Mesodermal cell (in vitro differentiated cells): Measurements from ENCODE around the gene E2F7.

Experiments used
- H3K27ac ChIP-seq: 2 replicates; pipeline ENCODE4 v1.7.0; 2013; ENCODE audit warnings: mild to moderate bottlenecking, low read depth, low read length, moderate library complexity; ENCODE audit not compliant: severe bottlenecking
- H3K36me3 ChIP-seq: 2 replicates; pipeline ENCODE4 v1.7.1; 2013; ENCODE audit warnings: mild to moderate bottlenecking, low read length, moderate library complexity; ENCODE audit not compliant: control insufficient read depth, insufficient read depth
- H3K4me1 ChIP-seq: one replicate; pipeline ENCODE4 v1.7.1; 2013; ENCODE audit warnings: mild to moderate bottlenecking, low read length; ENCODE audit not compliant: insufficient read depth, control insufficient read depth, poor library complexity, severe bottlenecking
- H3K4me3 ChIP-seq: 2 replicates; pipeline ENCODE4 v1.7.0; 2013; ENCODE audit warnings: low read length, control low read depth, mild to moderate bottlenecking; ENCODE audit not compliant: insufficient read depth, poor library complexity, severe bottlenecking; ENCODE audit errors: extremely low read depth
- H3K9me3 ChIP-seq: 2 replicates; pipeline ENCODE4 v1.7.1; 2013; ENCODE audit warnings: mild to moderate bottlenecking, low read length, moderate library complexity; ENCODE audit not compliant: control insufficient read depth
- WGBS, 2 experiments: methylation state at CpG; one replicate each; pipeline ENCODE4 v1.1.5; 2013; ENCODE audit warnings: missing lambda C conversion rate in 2 of 2; ENCODE audit not compliant: insufficient coverage in 2 of 2; 5-methylcytosine and 5-hydroxymethylcytosine counted together

E2F7 gene

DNA sequence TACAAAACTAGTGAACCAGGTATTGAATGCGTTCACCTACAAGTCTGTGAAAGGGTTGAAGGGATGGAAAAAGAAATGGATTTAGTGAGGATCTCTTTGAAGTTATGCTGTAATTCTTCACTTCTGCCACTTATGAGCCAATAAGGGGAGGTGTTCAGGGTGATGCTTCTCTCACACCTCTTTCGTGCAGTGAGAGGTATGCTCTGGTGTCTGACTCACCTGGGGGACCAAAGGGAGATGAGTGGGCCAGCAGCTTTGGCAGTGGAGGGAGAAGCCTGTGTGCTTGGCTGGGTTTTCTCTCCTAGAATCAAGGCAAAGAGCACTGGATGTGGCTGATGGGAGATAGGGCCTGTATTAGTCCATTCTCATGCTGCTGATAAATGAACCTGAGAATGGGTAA lies 45.4 kb downstream of the E2F7 start:
- Histone ChIP-seq H3K36me3 (peaks cover 60% of the 10 kb centered on the region), H3K4me1 (no peaks in the 10 kb centered on the region), H3K9me3 (no peaks in the 10 kb centered on the region), H3K27ac (no peak overlapping the region), H3K4me3 (no peak overlapping the region)
- 92 to 95% methylated on average over 2 of the region's 2 CpGs for WGBS, 2 experiments

DNA sequence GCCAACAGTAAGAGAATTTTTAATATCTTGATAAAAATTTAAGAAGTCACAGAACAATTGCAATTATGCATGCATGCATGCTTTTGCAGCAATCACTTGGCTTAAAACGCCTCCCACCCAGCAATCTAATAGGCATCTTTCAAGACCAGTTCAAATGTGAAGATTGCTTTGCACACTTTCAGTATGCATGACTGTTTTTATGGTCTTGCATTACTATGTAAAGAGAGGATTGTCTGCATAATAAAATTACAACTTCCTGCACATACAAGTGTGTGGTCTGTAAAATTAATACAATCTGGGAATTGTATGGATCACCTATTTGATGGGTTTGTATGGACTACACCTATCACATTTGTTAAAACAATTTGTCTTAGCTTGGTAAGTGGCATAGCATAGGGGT lies 48.8 kb downstream of the E2F7 start:
- H3K4me1 ChIP-seq = no peaks in the 10 kb centered on the region
- H3K27ac ChIP-seq = no peak overlapping the region
- WGBS, 2 experiments = 100% methylated on average over 1 of the region's 1 CpG; no CpG with 5 or more reads in 1 of the 2 experiments
- no peaks in the 10 kb centered on the region for H3K9me3 ChIP-seq
- H3K36me3 ChIP-seq = peaks cover 34% of the 10 kb centered on the region
- no peak overlapping the region for H3K4me3 ChIP-seq

DNA sequence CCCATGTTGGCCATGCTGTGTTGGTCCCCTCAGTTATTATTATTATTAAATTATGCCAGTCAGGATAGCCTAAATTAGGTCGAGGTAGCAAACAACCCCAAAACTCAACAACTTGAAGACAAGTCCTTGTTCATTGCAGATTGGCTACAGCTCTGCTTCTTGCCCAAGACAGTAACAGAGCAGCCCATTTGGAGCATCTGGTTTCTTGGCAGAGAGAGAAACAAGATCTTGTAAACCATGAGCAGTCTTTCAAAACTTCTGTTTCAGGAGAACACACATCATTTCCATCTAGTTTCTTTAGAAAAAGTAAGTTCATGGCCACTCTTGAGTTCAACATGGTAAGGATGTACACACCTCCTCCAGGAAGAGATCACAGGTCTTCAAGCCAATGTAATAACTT lies 52.3 kb downstream of the E2F7 start:
- 67% methylated on average over 1 of the region's 1 CpG; no CpG with 5 or more reads in 1 of the 2 experiments for WGBS, 2 experiments
- no peak overlapping the region for H3K27ac ChIP-seq
- H3K4me1 ChIP-seq = no peaks in the 10 kb centered on the region
- no peaks in the 10 kb centered on the region for H3K9me3 ChIP-seq
- H3K36me3 ChIP-seq = peaks cover 6% of the 10 kb centered on the region
- no peak overlapping the region for H3K4me3 ChIP-seq

DNA sequence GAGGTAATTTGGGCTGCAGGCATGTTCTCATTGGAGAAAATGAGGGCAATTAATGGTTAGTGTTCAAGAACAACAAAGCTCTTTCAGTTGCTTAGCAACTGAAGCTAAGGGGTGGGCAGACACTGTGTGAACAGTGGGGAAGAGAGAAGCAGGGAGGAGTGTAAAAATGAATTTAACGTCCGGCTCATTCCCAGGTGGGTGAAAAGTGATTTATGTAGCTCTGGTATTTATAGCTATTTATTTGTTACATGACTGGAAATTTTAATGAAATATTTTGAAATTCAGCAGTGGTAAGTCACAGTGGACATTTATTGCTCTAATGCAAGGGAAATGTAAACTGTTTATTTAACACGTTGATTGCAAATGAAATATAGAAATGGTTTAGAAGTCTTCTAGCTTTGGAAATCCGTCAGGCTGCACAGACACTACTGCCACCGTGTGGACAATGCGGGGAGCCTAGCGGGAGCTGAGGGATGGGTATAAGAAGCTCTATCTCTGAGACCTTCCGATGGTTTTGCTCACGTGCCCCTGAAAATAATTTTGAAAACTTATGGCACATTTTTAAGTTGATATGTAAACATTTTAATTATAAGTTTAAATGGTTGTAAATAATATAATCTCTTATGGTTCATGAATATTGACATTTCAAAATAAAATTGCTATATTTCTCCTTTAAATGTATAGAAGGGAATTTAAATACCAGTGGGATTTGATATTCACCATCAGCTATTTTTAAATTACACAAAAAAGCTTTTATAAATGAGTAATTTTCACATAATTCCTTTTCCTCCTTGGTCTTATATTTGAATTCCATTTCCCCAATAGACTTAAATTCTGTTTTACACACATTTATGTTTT lies 54.4 kb downstream of the E2F7 start:
- H3K36me3 ChIP-seq = no peaks in the 10 kb centered on the region
- 33 to 50% methylated on average over 4 to 7 of the region's 9 CpGs for WGBS, 2 experiments
- H3K27ac ChIP-seq = no peak overlapping the region
- H3K4me1 ChIP-seq = no peaks in the 10 kb centered on the region
- no peak overlapping the region for H3K4me3 ChIP-seq
- no peaks in the 10 kb centered on the region for H3K9me3 ChIP-seq

DNA sequence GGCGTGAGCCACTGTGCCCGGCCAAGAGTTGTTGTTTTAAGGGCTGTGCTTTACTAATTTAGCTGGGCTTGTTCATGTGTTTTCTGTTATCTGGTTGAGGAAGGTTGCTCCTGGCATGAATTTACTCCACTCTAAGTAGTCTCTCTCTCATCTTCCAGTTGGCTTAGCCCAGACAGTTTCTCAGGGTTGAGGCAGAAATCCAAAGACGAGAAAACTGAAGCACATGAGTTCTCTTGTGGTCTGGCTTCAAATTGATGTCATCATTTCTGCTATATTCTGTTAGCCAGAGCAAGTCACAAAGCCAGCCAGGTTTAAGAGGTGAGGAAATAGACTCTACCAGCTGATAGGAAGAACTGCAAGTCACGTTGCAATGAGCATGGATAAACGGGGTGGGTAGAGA lies 57.9 kb downstream of the E2F7 start:
- WGBS, 2 experiments = 97 to 98% methylated on average over 3 to 4 of the region's 5 CpGs
- Histone ChIP-seq H3K36me3 (no peaks in the 10 kb centered on the region), H3K27ac (no peak overlapping the region), H3K4me1 (no peaks in the 10 kb centered on the region), H3K9me3 (no peaks in the 10 kb centered on the region), H3K4me3 (no peak overlapping the region)

DNA sequence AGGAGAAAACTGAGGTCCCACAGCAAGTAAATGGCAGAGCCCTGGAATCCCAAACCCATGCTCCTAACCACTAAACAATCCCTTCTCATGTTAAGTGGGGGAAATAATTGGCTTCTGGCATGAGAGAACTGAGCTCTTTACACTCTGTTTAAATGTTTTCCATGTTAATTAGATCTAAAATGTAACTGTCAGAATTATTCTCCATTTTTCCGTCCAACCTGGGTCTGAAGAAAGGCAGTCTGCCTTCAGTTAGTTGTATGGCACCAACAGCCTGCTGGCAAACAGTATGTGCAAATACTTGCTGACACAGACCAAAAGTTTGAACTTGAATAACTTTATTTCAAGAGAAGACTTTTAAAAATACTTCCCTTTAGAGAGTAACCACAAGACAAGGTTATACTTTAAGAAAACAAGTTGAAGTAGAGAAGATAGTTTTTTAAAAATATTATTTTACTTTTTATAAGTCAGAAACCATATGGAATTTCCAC lies 59.7 kb downstream of the E2F7 start:
- Histone ChIP-seq H3K36me3 (no peaks in the 10 kb centered on the region), H3K4me1 (no peaks in the 10 kb centered on the region), H3K4me3 (no peak overlapping the region), H3K27ac (no peak overlapping the region), H3K9me3 (no peaks in the 10 kb centered on the region)
- no CpG with 5 or more reads among the region's 1 CpG for WGBS, 2 experiments

DNA sequence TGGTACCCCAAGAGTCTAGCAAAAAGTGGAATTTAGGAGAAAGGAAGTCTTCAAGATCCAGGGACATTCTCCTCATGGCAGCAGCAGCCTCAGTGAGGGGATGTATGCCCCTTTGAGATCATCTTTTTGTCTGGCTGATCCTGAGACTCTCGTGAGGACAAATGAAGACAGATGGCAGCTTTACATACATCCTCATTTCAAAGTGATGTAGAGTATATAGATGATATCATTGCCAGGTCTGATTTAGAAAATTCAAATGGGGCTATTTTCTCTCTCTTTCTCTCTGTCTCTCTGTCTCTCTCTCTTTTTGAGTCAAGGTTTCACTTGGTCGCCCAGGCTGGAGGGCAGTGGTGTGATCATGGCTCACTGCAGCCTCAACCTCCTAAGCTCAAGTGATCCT lies 61.5 kb downstream of the E2F7 start:
- Histone ChIP-seq H3K9me3 (no peaks in the 10 kb centered on the region), H3K27ac (no peak overlapping the region), H3K4me3 (no peak overlapping the region), H3K4me1 (no peaks in the 10 kb centered on the region), H3K36me3 (no peaks in the 10 kb centered on the region)
- 60% methylated on average over 1 of the region's 2 CpGs; no CpG with 5 or more reads in 1 of the 2 experiments for WGBS, 2 experiments

DNA sequence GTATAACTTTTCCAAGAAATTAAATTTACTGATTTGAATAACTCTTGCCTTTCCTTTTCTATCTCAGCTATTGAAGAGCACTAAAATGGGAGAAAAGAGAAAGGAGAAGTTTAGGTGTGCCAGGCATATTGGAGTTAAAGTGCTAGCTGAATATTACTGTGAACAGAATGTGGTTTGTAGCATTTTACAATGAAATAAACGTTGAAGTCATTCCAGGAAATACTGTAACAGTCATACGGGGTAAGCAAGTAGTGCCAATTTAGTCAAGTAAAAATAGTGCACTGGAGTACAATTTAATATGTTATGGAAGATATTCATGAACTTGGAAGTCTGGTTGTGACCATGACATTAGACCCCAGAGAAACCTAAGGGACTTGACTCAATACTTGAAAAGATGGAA lies 62.1 kb downstream of the E2F7 start:
- no peaks in the 10 kb centered on the region for H3K4me1 ChIP-seq
- no peak overlapping the region for H3K4me3 ChIP-seq
- H3K9me3 ChIP-seq = no peaks in the 10 kb centered on the region
- WGBS, 2 experiments = 86 to 100% methylated on average over 2 of the region's 2 CpGs
- H3K27ac ChIP-seq = no peak overlapping the region
- no peaks in the 10 kb centered on the region for H3K36me3 ChIP-seq

DNA sequence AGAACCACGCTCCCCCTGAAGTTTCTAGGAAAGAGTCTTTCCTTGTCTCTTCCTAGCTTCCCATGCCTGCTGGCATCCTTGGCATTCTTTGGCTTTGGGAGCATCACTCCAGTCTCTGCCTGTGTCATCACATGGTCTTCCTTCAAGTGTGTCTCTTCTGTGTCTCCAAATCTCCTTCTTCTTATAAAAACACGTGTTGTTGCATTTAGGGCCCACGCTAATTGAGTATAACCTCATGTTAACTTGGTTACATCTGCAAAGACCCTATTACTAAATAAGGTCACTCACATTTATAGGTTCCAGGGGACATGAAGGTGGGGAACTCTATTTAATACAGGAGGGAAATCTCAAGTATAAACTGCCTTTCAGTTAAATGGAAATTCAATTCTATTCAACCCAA lies 63.0 kb downstream of the E2F7 start:
- no peaks in the 10 kb centered on the region for H3K4me1 ChIP-seq
- WGBS, 2 experiments = 94 to 100% methylated on average over 1 to 2 of the region's 3 CpGs
- H3K9me3 ChIP-seq = no peaks in the 10 kb centered on the region
- H3K36me3 ChIP-seq = no peaks in the 10 kb centered on the region
- H3K4me3 ChIP-seq = no peak overlapping the region
- no peak overlapping the region for H3K27ac ChIP-seq

DNA sequence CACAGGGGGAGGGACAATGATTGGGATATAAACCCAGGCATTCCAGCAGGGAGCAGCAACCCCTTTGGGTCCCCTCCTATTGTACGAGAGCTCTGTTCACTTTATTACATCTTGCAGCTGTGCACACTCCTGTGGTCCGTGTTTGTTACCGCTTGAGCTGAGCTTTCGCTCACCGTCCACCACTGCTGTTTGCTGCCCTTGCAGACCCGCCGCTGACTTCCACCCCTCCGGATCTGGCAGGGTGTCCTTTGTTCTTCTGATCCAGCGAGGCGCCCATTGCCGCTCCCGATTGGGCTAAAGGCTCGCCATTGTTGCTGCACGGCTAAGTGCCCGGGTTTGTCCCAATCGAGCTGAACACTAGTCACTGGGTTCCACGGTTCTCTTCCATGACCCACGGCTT lies 64.1 kb downstream of the E2F7 start:
- H3K27ac ChIP-seq = no peak overlapping the region
- no peak overlapping the region for H3K4me3 ChIP-seq
- H3K36me3 ChIP-seq = no peaks in the 10 kb centered on the region
- H3K9me3 ChIP-seq = no peaks in the 10 kb centered on the region
- 90 to 91% methylated on average over 15 to 18 of the region's 18 CpGs for WGBS, 2 experiments
- H3K4me1 ChIP-seq = no peaks in the 10 kb centered on the region

DNA sequence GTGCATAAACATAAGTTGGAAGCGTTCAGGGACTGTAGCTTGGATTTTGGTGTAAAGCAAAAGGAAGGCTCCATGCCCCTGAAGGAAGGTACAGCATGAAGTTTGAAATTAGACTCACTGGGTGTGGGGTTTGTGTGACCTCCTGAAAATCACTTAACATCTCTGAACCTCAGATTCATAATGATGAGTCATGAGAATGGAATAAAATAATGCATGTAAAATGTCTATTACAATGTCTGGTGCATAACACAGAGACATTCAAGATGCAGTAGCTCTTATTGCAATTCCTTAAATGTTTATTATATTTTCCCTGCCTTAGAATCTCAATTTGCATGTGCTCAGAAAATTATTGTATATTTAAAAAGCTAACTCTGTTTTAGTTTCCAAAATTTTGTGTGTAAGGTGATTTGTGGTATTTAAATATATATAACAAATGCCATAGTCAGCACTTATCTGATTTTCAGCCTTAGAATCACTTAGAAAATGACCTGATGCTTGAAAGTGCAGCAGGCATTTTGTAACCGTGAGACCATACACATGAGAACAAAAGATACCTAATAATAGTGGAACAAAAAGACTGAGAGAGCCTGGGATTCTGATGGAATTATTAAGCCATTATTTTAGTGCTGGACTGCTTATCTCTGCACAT lies 66.3 kb downstream of the E2F7 start:
- no peaks in the 10 kb centered on the region for H3K4me1 ChIP-seq
- no peak overlapping the region for H3K27ac ChIP-seq
- H3K9me3 ChIP-seq = no peaks in the 10 kb centered on the region
- no peaks in the 10 kb centered on the region for H3K36me3 ChIP-seq
- 84% methylated on average over 2 of the region's 2 CpGs; no CpG with 5 or more reads in 1 of the 2 experiments for WGBS, 2 experiments
- no peak overlapping the region for H3K4me3 ChIP-seq
